HEK293 (cell line): ENCODE measurements around the gene SYTL2.

ENCODE experiments used
- CTCF ChIP-seq: fragments of 450-650 bp; formaldehyde crosslinking; IDR thresholded peaks from 2 replicates; pipeline ENCODE4 v1.5.1; 2016; ENCODE audit warnings: missing biosample characterization, missing genetic modification characterization
- GFI1B ChIP-seq: fragments of 450-650 bp; formaldehyde crosslinking; IDR thresholded peaks from 2 replicates; pipeline ENCODE4 v1.5.1; 2016; ENCODE audit warnings: missing biosample characterization, missing genetic modification characterization
- KLF1 ChIP-seq: fragments of 450-650 bp; formaldehyde crosslinking; IDR thresholded peaks from 2 replicates; pipeline ENCODE4 v1.5.1; 2016; ENCODE audit warnings: missing biosample characterization, missing genetic modification characterization
- PBX3 ChIP-seq: sonication (generic); formaldehyde crosslinking; IDR thresholded peaks from 2 replicates; pipeline ENCODE4 v1.8.1; 2022; ENCODE audit warnings: mild to moderate bottlenecking, moderate library complexity, missing genetic modification reagents
- ZNF23 ChIP-seq: fragments of 450-650 bp; formaldehyde crosslinking; IDR thresholded peaks from 2 replicates; pipeline ENCODE4 v1.5.1; 2016; ENCODE audit warnings: missing biosample characterization, missing genetic modification characterization, borderline replicate concordance
- ZNF585B ChIP-seq: fragments of 450-650 bp; formaldehyde crosslinking; IDR thresholded peaks from 2 replicates; pipeline ENCODE4 v1.5.1; 2016; ENCODE audit warnings: missing biosample characterization, missing genetic modification characterization
- ZSCAN5A ChIP-seq: fragments of 450-650 bp; formaldehyde crosslinking; IDR thresholded peaks from 2 replicates; pipeline ENCODE4 v1.5.1; 2016; ENCODE audit warnings: missing biosample characterization, missing genetic modification characterization
- TF ChIP-seq, protein P1 (sequence below): fragments of 450-650 bp; formaldehyde crosslinking; IDR thresholded peaks from 2 replicates; pipeline ENCODE4 v1.5.1; 2016; ENCODE audit warnings: missing biosample characterization, missing genetic modification characterization

GRCh38 chr11:85758026-85758425, 52.9 kb downstream of the SYTL2 start:
- TF ChIP-seq CTCF = no peak
- TF ChIP-seq ZSCAN5A (tag by site-specific recombination) = no peak
- no peak for TF ChIP-seq KLF1 (tag by site-specific recombination)
- TF ChIP-seq ZNF585B (tag by site-specific recombination) = no peak
- no peak for TF ChIP-seq PBX3
- TF ChIP-seq ZNF23 = no peak
- TF ChIP-seq, protein P1, sequence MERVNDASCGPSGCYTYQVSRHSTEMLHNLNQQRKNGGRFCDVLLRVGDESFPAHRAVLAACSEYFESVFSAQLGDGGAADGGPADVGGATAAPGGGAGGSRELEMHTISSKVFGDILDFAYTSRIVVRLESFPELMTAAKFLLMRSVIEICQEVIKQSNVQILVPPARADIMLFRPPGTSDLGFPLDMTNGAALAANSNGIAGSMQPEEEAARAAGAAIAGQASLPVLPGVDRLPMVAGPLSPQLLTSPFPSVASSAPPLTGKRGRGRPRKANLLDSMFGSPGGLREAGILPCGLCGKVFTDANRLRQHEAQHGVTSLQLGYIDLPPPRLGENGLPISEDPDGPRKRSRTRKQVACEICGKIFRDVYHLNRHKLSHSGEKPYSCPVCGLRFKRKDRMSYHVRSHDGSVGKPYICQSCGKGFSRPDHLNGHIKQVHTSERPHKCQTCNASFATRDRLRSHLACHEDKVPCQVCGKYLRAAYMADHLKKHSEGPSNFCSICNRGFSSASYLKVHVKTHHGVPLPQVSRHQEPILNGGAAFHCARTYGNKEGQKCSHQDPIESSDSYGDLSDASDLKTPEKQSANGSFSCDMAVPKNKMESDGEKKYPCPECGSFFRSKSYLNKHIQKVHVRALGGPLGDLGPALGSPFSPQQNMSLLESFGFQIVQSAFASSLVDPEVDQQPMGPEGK = no peak
- no peak for TF ChIP-seq GFI1B
